Mucosa of gallbladder (tissue), 1 donor: ENCODE data around the gene DPM2. TPM values are rescaled to one million over a fixed set of nuclear protein-coding genes. Genes with fewer than 3 reads are reported as not detected.

ENCODE experiments used
- DNase-seq: peaks from one replicate; pipeline ENCODE4 v3.0.0-alpha.2; 2020; ENCODE audit warnings: low spot score
- total RNA-seq: library from RNA; stranded (reverse); gene quantifications from one replicate; pipeline ENCODE4 v1.2.1, GENCODE V29; 2021
- donor health status: DM: no; HTN: no; CAD: no.

The DPM2 gene
- total RNA-seq, 1 donor from 2014 or later: 36.6 TPM

DNA sequence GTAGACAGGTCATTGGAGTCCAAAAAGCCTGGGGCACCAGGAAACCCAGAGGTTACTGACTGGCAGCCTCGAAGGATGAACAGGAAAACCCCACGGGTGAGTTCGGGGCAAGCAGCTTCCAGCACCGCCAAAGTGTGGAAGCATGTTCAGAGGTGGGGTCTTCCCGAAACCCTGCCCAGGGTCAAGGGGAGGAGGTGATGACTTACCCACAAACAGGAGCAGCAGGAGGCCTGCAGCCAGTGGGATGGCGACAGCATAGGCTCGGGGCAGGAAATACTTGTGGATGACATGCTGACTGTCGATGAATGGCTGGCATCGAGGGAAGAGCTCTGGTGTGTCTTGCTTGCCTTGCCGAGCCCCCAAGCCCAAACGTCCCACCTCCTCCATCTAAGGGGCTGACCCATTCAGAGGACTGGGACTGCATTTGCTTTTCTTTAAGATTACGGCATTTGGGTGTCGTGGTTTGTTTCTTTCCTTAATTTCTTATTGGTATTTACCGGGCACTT lies 1.3 kb downstream of the DPM2 start:
- no peak for DNase-seq

DNA sequence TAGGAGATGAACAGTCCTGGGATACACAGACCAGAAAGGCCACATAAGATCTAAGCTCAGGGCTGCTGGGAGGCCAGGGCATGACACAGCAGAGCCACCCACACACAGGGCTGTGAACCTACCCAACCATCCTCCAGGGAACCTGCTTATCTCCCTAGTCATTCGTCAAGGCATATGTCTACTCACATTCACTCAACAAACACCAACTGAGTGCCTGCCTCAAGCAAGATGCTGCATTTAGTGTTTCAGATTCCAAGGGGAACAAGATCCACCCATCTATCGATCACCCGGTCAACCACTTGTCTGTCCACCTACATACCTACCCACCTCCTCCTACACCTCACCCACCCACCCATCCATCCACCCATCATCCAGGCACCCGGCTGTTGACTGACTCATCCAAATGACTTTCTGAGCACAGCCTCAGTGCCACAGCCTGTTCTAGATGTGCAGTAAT lies 1.9 kb downstream of the DPM2 start:
- DNase-seq: no peak

DNA sequence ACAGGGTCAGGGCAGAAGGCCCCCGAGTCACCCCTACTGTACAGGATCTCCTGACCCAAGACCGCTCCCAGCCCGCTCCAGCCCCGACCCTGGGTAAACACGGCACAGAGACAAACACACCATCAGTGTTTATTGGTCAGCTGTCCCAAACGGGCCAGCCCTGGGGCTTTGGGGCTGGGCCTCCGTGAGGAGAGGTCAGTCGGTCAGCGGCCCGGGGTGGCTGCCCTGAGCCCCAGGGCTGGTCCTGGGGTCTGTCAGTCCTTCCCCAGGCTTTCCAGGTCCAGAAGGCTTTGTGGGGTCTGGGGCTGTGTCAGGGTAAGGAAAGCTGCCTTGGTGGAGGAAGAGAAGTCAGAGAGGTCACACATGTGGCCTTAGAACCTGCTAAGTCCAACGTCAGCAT lies 2.7 kb downstream of the DPM2 start:
- no peak for DNase-seq

DNA sequence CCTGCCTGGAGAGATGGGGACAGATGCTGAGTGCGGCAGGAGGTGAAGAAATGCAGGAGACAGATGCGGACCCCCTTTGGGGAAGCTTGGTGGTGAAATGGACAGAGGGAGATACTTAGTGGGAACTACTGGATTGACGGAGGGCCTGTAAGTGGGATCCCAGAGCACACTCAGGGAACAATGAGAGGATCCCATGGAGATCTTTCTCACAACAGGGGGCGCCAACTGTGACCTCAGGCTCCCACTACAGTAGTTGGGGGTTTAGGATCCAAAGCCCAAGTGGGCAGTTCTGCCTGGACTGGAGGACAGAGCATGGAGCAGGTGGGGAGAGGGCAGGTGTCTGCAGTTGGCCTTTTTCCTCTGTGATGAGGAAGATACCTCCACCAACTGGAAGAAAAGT lies 3.4 kb downstream of the DPM2 start:
- no peak for DNase-seq

GRCh38 chr9:127931092-127931881 lies 6.4 kb downstream of the DPM2 start:
- no peak for DNase-seq

DNA sequence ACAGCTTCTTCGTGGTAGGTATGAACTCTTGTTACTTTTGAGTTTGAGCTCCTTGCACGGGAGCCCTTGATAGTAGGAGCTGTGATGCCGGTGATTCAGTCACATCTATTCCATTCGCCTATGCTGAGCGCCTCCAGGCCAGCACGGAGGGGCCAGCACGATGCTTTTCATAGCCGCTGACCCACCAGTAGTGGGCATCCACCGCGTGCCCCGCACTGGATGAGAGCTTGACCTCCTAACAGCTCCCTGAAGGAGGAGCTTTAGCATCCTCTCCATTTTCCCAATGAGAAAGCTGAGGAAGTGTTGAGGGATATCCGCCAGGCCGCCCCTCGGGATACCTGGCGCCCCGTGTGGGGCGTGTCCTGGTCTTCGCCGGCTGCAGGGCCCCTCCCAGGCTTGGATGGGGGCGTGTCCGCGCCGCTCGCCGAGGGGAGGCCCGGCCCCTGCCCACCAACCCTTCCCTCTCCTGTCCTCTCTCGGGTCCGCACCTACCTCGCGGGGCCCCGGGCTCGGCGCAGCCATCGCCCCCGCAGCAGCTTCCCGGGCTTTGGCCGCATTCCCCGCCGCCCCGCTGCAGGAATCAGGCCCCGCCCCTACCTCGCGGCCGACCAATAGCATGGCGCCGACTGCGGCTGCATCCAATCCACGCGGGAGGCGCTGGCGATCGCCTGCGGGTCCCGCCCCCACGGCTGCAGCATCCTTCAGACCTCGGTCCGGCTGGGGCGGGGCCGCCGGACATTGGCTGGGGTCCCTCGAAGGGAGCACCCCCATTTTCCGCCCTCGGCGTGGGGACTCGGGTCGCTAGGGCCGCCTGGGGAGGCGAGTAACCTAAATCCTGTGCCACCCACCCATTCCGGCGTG lies 7.2 kb downstream of the DPM2 start, which contains the start of gene PIP5KL1:
Gene PIP5KL1 (minus strand): TSS at position 547 of the 861 bp plus-strand sequence. CDS start 25 bp downstream, at position 522.
- DNase-seq: peak; percentile 77

GRCh38 chr9:127929625-127929979 lies 8.1 kb downstream of the DPM2 start:
- no peak for DNase-seq

DNA sequence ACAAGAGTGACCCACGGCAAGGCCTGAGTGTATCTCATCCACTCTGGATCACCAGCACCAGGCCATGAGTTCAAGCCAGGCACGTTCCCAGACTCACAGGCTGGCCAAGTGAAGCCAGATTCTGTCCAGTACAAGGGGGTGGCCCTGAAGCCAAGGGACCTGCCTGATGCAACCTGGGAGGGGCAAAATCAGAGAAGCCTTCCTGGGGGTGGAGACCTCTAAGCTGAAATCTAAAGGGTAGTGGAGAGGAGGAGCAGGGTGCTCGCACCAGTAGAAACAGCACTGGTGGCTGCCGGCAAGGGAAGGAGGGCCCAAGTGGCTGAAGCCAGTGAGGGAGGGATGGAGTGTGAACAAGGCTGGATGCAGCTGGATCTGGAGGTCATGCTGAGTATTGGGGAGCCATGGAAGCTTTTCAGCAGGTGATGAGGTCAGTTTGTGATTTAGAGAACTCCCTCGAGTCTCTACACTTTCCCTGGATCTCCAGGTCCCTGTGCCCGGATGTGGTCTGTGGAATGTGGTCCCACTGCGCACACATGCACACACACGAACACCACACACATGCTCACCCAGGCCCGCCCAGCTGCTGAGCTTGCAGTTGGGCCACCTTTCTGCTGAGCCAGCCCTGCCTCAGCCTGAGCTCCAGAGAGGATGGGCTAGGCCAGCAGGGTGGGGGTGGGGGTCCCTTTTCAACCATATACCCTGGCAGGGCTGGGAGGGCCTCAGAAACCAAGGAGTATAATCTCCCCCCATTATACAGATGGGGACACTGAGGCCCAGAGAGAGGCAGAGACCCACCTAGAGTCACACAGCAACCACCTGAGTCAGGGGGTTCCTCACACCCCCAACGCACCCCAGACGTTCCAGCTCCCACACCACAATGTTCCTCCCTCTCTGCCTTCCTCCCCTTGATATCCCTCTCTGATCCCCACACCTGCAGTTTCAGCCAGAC lies 8.7 kb downstream of the DPM2 start:
- no peak for DNase-seq

DNA sequence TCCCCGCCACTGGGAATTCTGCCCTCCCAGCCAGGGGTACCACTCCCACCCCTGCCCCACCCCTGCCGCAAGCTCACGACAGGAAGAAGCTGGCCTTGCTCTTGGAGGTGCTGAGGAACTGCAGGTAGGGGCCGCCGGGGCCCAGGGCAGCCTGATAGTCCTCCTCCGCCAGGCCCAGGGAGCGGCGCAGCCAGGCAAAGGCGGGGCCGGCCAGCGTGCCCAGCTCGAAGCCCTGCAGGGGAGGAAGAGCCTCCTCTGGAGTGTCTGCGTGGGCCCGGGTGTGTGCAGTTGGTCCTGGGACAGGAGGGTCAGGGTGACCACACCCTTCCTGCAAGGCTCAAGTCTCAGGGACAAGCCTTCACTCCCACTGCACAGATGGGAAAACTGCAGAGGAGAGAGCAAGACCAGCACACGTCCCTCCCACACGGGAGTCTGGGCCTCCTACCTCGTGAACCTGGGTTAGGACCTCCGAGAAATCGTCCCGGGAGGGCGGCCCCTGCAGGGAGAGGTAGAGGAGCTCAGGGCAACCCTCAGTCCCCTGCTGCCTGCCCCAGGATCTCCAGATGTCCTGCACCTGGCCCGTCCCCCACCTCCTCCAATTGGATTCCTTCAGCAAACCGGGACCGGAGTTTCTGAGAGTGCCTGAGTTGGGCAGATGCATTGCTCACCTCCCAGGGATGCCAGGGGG lies 9.5 kb downstream of the DPM2 start:
- no peak for DNase-seq

GRCh38 chr9:127927201-127927987 lies 10.3 kb downstream of the DPM2 start:
- peak; percentile 64 for DNase-seq

GRCh38 chr9:127926906-127927200 lies 10.8 kb downstream of the DPM2 start:
- DNase-seq: no peak

- no peak for DNase-seq
These were observed 11.4 kb downstream of the DPM2 start for GRCh38 chr9:127925959-127926905.

GRCh38 chr9:127924736-127925444 lies 12.8 kb downstream of the DPM2 start:
- no peak for DNase-seq

GRCh38 chr9:127923771-127924170 lies 13.9 kb downstream of the DPM2 start:
- no peak for DNase-seq

- no peak for DNase-seq
These were observed 14.6 kb downstream of the DPM2 start for GRCh38 chr9:127923046-127923445.

DNA sequence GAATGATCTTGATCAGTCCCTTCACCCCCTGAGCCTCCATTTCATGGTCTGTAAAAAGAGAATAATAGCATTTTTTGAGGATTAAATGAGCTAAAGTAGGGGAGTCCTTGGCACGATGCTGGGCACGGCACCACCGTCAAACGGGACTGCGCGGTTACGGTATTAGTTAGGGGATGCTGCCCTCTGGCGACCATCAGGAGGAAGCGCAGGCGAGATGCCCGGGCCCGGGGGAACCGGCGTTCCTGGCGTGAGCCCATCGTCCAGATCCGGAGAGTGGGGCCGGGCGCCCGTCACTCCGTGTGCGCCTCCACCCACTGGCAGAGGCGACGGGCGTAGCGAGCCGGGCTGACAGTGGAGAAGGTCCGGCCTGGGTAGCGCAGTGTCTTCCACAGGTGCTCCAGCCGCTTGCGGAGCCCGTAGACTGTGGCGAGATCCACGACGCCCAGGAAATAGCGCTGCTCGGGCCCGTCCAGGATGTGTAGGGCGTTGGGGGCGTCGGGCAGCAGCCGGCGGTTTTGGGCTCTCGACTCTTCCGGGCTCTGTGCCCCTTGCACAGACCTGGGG lies 16.0 kb downstream of the DPM2 start:
- peak; percentile 74 for DNase-seq

GRCh38 chr9:127920794-127921193 lies 16.9 kb downstream of the DPM2 start:
- DNase-seq: no peak

DNA sequence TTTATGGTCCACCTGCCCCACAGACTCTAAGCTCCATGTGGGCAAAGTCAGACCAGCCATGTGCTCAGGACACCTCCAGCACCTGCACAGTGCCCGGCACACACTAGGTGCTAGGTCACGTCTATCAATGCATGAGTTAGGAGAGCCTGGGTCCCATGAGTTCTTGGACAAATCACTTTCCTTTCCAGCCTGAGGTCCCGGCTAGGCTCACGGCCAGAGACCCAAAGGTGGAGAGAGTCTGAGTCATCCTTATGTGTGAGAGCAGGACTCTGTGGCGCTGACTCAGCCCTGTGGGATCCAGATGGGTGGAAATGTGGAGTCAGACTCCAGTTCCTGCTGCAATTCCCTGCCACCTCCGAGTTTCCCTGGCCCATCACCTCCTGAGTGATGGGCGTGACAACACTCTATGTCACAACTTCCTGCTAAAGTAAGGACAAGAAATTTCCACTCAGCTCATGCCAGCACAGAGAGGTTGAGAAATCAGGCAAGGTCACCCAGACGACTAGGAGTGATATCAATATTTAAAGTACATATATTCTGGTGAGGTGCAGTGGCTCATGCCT lies 18.3 kb downstream of the DPM2 start:
- peak; percentile 89 for DNase-seq
